Activated CD4-positive, alpha-beta T cell treated with anti-CD3 and anti-CD28 coated beads for 24 hours (primary cell): Measurements from ENCODE around the gene WDR76.
"Not testable (repeated sequence)": the region's sequence is repeated elsewhere in the genome, so short reads cannot be mapped to it uniquely, and the experiment has no call there.

Experiments
- DNase-seq, 2 donors: peaks; one replicate each; pipeline ENCODE4 v3.0.0-alpha.2; 2020; ENCODE audit warnings: low read depth in 2 of 2

Gene WDR76

DNA sequence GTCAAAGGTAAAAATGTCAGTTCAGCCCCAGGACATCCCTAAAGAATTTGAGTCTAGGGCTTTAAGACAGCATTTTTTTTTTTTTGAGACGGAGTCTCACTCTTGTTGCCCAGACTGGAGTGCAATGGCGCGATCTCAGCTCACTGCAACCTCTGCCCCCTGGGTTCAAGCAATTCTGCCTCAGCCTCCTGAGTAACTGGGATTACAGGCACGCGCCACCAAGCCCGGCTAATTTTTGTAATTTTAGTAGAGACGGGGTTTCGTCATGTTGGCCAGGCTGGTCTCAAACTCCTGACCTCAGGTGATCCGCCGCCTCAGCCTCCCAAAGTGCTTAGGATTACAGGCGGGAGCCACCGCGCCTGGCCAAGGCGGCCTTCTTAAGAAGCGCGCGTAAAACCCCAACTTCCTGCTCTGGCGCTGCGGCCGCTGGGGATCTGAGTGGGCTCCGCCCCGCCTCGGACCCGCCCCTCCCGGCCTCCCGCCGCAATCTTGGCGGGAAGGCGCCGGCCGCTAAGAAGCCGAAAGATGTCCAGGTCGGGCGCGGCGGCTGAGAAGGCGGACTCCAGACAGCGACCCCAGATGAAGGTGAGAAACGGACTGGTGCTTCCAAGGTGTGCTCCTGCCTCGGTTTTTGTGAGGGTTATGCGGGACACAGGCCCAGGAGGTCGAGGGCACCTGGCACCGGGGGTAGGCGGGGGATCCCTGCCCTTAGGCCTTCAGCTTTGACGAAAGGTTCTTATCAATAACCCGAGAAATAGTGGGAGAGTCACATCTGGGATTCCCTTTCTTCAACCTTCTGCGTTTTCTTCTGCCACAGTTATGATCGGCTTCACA is at the start of gene WDR76:
Gene WDR76 (plus strand): TSS at position 495 of the 834 bp plus-strand sequence. CDS start 31 bp downstream, at position 526.
- DNase-seq, result peak; percentile 58 to 80

DNA sequence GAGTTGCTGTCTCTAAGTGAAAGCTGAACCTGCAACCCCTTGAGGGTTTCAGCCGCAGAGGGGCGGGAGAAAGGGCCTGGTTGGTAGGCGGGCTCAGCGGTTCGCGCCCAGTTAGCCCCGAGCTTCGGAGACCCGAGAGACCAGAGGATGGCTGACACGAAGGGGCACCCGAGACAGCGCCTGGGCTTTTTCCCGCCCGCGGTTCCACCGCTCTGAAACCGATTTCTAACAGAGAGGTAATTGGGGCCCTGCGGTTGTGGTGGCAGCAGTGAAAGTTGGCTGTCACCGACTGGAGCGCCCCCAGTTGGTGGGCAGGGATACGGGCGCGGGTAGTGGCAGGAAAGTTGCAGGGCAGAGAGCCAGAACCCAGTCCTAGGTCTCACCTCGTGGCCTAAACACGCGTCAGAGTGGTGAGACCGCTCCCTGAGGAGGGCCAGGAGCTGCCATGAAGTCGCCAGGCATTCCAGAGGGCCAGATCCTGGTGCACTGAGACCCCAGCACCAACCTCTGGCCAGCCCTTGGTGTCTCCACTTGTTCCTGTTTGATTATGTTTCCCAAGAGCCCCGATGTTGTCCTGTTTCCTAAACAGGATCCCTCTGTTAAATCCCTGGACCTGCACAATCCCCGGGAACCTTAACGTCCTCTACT is 49.4 kb upstream of the WDR76 start:
- peak; percentile 69 to 83 for DNase-seq

GRCh38 chr15:43779016-43779415 is 47.8 kb upstream of the WDR76 start:
- no peak for DNase-seq

DNA sequence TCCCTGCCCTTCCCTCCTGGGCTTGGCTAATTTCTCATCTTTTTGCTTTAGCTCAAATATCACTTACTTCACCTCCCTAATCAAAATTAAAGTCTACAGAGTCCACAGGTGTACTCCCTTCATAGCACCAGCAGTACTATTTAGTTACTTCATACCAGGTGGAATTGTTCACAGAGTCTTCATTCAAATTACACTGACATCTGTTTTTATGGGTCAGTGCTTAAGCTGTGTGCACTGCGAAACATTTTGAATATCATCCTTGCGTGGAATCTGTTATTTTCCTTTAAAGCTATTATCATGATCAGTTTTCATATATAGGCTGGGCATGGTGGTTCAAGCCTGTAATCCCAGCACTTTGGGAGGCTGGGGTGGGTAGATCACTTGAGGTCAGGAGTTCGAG is 37.4 kb upstream of the WDR76 start:
- no peak for DNase-seq

DNA sequence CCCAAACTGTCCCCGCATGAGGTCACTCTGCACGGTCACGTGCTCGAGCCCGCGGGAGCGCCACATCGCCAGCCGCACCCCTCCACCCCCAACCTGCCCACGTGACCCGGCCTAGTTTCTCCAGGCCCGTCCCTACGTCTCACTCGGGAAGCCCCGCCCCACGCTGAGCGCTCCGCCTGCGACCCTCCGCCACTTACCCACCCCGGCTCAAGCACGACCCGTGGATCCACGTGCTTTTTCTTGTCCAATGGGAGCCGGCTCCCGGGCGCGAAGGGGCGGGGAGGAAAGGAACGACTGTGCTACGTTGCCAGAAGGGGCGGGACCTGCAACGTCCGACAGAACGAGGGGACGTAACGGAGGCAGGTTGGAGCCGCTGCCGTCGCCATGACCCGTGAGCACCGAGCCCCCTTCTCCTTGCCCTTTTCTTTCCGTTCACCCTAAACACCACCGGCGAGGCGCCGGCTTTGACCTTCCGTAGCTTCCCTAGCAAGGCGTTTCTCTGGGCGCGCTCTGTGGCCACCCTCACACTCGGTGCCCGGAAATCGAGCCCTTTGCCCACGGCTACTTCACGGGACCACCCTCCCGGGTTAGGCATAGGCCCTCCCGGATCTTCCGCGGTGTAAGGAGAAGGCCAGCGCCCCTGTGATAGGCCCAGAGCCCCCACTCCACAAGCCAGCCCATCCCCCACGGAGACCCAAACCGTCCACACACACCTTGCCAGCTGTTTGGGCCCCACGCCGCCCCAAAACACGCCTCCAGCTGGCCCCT is 34.6 kb upstream of the WDR76 start, which contains the start of gene SERF2:
Gene SERF2 (plus strand): TSS at position 328 of the 768 bp plus-strand sequence. CDS start 57 bp downstream, at position 385.
- DNase-seq, result peak; percentile 99 to 100

- peak in 1 of 2 donors; percentile 8 for DNase-seq
These were observed 33.9 kb upstream of the WDR76 start for GRCh38 chr15:43792761-43793476.

- no peak for DNase-seq
These were observed 33.2 kb upstream of the WDR76 start for GRCh38 chr15:43793647-43794046.

- no peak for DNase-seq
These were observed 32.3 kb upstream of the WDR76 start for GRCh38 chr15:43794269-43795037.

DNA sequence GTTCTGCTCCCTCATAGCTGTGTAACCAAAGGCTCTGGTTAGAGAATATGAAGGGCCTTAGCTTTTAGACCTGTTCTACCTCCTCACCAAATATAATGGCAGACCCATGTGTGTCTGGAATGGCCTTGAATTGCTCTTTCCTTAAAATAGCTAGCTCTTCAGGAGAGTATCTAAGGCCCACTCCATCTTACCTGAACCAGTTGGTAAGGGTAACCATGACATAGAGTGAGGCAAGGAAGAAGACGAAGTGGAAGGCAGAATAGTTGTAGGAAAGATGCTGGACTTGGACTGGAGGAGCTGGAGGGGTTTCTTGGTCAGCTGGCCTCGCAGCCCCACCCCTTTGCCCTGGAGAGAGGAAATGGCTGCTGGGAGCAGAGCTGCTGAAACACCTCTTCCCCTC is 31.6 kb upstream of the WDR76 start:
- DNase-seq, result no peak

DNA sequence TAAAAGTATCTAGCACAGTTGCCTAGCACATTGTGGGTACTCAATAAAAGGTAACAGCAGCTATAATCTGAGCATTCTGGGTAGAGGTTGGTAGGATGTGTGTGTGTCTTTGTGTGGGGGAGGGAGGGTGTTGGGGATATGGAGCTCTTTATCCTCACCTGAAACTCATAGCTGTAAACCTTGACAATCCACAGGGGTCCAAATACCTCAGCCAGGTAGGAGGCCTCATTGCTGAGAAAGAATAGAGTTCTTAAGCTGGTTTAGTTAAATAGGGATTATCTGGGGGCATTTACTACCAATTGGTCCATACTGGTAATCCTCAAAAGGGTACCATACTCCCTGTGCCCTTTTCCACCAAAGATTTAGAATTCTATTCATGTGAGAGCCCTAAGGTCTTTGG is 30.8 kb upstream of the WDR76 start:
- DNase-seq, result no peak

GRCh38 chr15:43796566-43796965 is 30.2 kb upstream of the WDR76 start:
- no peak for DNase-seq

DNA sequence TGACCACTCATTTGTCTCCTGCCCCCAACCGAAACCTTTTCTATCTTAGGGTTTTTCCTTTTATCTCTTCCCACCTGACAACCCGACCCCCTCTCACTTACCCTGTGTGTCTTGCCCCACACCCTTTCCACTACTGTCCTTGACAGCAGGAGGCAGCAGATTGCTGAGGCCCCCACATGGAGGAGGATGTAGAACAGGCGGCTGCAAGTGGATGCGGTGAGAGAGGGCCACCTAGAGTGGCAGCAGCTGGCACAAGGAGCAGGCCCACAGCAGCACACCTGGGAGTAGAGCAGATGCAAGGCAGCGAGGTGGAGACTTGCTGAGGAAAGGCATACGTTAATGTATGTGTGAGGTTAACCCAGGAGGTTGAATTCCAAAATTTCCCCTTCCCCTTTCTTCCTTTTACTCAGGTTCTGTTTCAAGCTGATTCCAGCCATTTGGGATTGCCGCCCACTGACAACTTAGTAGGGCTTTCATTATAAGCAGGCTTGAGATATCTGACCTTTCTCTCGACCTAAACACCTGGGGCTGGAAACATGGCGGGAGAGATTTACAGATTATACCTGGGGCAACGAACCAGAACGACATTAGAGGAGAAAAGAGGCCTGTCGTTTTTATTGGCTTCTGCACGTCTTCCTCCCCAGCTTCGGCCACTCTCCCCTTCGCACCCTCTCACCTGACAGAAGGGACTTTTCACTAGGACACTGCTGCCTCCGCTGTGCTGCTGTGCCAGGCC is 27.4 kb upstream of the WDR76 start:
- no peak for DNase-seq

GRCh38 chr15:43799945-43800285 is 26.9 kb upstream of the WDR76 start, which contains the start of gene SERINC4:
Gene SERINC4 (minus strand): TSS chr15:43800220. CDS start chr15:43799986, 234 bp downstream.
- no peak for DNase-seq

- peak; percentile 82 to 88 for DNase-seq
These were observed 26.3 kb upstream of the WDR76 start, which contains the start of gene HYPK for GRCh38 chr15:43800286-43801141. Gene HYPK (plus strand): TSS chr15:43800599. CDS start chr15:43800623, 24 bp downstream.

DNA sequence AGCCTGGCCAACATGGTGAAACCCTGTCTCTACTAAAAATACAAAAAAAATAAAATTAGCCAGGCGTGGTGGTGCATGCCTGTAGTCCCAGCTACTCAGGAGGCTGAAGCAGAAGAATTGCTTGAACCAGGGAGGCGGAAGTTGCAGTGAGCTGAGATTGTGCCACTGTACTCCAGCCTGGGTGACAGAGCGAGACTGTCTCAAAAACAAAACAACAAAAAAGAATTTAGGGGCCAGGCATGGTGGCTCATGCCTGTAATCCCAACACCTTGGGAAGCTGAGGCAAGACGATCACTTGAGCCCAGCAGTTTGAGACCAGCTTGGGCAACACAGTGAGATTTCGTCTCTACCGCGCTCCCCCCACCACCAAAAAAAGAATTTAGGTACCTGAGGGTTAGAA is 24.1 kb upstream of the WDR76 start:
- DNase-seq, result not testable (repeated sequence)

- DNase-seq, result no peak
These were observed 18.3 kb upstream of the WDR76 start for GRCh38 chr15:43808435-43808950.

- DNase-seq, result no peak
These were observed 17.7 kb upstream of the WDR76 start for GRCh38 chr15:43808960-43809678.

DNA sequence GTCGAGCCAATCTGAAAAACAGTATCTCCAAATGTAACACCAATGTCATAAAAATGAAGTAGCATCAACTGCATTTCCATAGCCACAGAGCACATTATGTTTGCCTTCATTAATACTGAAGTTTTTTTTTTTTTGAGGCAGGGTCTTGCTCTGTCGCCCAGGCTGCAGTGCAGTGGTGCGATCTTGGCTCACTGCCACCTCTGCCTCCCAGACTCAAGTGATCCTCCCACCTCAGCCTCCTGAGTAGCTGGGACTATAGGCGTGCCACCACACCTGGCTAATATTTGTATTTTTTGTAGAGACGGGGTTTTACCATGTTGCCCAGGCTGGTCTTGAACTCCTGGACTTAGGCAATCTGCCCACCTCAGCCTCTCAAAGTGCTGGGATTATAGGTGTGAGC is 11.7 kb upstream of the WDR76 start:
- DNase-seq, result not testable (repeated sequence)
